ENCODE measurements around the gene HECTD2. TPM values are rescaled to one million over a fixed set of nuclear protein-coding genes. Genes with fewer than 3 reads are reported as not detected.

The HECTD2 gene
- polyA plus RNA-seq, 3 donors, result 0.12 TPM; not detected in 2

GRCh38 chr10:91511549-91512330, 101.6 kb downstream of the HECTD2 start:
- Histone ChIP-seq H4K20me1 (ENCODE audit: insufficient read depth, low read length) (no peaks in the 10 kb centered on the region), H2AFZ (ENCODE audit: insufficient read depth, low read depth, low read length, poor library complexity, severe bottlenecking) (no peak overlapping the region), H3K27me3 (ENCODE audit: control insufficient read depth in 2 of 2, insufficient read depth in 2 of 2, low read length in 2 of 2) (no peaks in the 10 kb centered on the region), H3K79me2 (ENCODE audit: insufficient read depth, low read length) (no peaks in the 10 kb centered on the region), H3K9me3 (replicated peaks in 1 of 2; ENCODE audit: control insufficient read depth in 1 of 2, insufficient read depth in 1 of 2, low read length in 2 of 2) (no peaks in the 10 kb centered on the region), H3K4me1 (ENCODE audit: control insufficient read depth in 1 of 2, insufficient read depth in 2 of 2, low read length in 2 of 2) (no peaks in the 10 kb centered on the region), H3K27ac (ENCODE audit: low read depth in 1 of 2, low read length in 2 of 2) (no peak overlapping the region), H3K4me3 (replicated peaks in 1 of 3; ENCODE audit: low read depth in 2 of 3, low read length in 3 of 3) (no peak overlapping the region), H3K4me2 (replicated peaks; ENCODE audit: extremely low read depth, low read length, poor library complexity, severe bottlenecking) (no peak overlapping the region), H3K9ac (ENCODE audit: insufficient read depth, low read length, poor library complexity, severe bottlenecking) (no peak overlapping the region), H3K36me3 (replicated peaks in 1 of 2; ENCODE audit: control insufficient read depth in 1 of 2, insufficient read depth in 2 of 2, low read length in 2 of 2) (no peaks in the 10 kb centered on the region)
- H3K27me3 Mint-ChIP-seq (ENCODE audit: low read depth in 3 of 3), result peaks cover 0 to 3% (median 0%) of the 10 kb centered on the region in 3 donors
- DNase-seq, result no peak
- H3K4me1 Mint-ChIP-seq, result no peaks in the 10 kb centered on the region
- H3K36me3 Mint-ChIP-seq, result no peaks in the 10 kb centered on the region
- 83% methylated on average over 1 of the region's 5 CpGs for WGBS (ENCODE audit: insufficient coverage)
- no peak overlapping the region for H3K4me3 Mint-ChIP-seq
- no peak for TF ChIP-seq CTCF (IDR thresholded peaks at IDR 0.05)
- H3K27ac Mint-ChIP-seq, result no peak overlapping the region
- H3K9me3 Mint-ChIP-seq, result no peaks in the 10 kb centered on the region
- intact Hi-C loops (cut with micrococcal nuclease), result no loop called here

DNA sequence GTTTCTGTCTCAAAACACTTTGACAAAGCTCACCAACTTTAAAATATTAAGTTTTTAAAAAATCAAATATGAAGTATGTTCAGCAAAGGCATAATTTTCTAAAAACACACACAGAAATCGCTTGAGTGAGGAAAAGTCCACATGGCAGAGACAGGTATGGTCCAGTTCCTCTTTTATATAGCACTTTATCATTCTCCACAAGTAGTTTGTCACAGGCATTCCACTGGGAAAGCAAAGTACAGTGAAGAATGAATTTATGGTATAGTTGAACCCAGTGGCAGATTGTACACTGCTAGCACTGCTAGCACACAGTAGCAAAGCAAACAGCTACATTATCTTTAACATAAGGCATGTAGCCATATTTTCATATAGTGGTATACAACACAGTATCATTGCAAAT, 102.3 kb downstream of the HECTD2 start:
- no peaks in the 10 kb centered on the region for H3K27me3 ChIP-seq (ENCODE audit: control insufficient read depth in 2 of 2, insufficient read depth in 2 of 2, low read length in 2 of 2)
- TF ChIP-seq CTCF (IDR thresholded peaks at IDR 0.05), result no peak
- no peak overlapping the region for H3K9ac ChIP-seq (ENCODE audit: insufficient read depth, low read length, poor library complexity, severe bottlenecking)
- no peak overlapping the region for H3K27ac ChIP-seq (ENCODE audit: low read depth in 1 of 2, low read length in 2 of 2)
- H3K4me1 Mint-ChIP-seq, result no peaks in the 10 kb centered on the region
- intact Hi-C loops (cut with micrococcal nuclease), result no loop called here
- H3K79me2 ChIP-seq (ENCODE audit: insufficient read depth, low read length), result no peaks in the 10 kb centered on the region
- no peak overlapping the region for H3K27ac Mint-ChIP-seq
- H3K9me3 Mint-ChIP-seq, result peaks cover 0 to under 1% (median 0%) of the 10 kb centered on the region in 7 donors
- H3K4me1 ChIP-seq (ENCODE audit: control insufficient read depth in 1 of 2, insufficient read depth in 2 of 2, low read length in 2 of 2), result no peaks in the 10 kb centered on the region
- no peak for DNase-seq
- no peaks in the 10 kb centered on the region for H3K9me3 ChIP-seq (replicated peaks in 1 of 2; ENCODE audit: control insufficient read depth in 1 of 2, insufficient read depth in 1 of 2, low read length in 2 of 2)
- H3K27me3 Mint-ChIP-seq (ENCODE audit: low read depth in 3 of 3), result peaks cover 0 to 3% (median 0%) of the 10 kb centered on the region in 3 donors
- no CpG with 5 or more reads among the region's 1 CpG for WGBS (ENCODE audit: insufficient coverage)
- no peaks in the 10 kb centered on the region for H3K36me3 ChIP-seq (replicated peaks in 1 of 2; ENCODE audit: control insufficient read depth in 1 of 2, insufficient read depth in 2 of 2, low read length in 2 of 2)
- no peak overlapping the region for H2AFZ ChIP-seq (ENCODE audit: insufficient read depth, low read depth, low read length, poor library complexity, severe bottlenecking)
- H3K4me3 ChIP-seq (replicated peaks in 1 of 3; ENCODE audit: low read depth in 2 of 3, low read length in 3 of 3), result no peak overlapping the region
- H3K4me2 ChIP-seq (replicated peaks; ENCODE audit: extremely low read depth, low read length, poor library complexity, severe bottlenecking), result no peak overlapping the region
- H3K4me3 Mint-ChIP-seq, result no peak overlapping the region
- H3K36me3 Mint-ChIP-seq, result no peaks in the 10 kb centered on the region
- no peaks in the 10 kb centered on the region for H4K20me1 ChIP-seq (ENCODE audit: insufficient read depth, low read length)
